Upper lobe of left lung (tissue), 4 donors: ENCODE data around the gene ZNF135.

Source experiments
- POLR2A ChIP-seq, 4 donors: fragments of 450-650 bp; IDR thresholded peaks; one replicate each; pipeline ENCODE4 v1.5.1; 2016 to 2017; ENCODE audit warnings: antibody characterized with exemption in 4 of 4, mild to moderate bottlenecking in 2 of 4
- TF ChIP-seq, protein P1 (sequence below), 6 experiments: fragments of 450-650 bp in 4 of 6; fragments of 200-600 bp in 2 of 6; sonication (generic) in 2 of 6; IDR thresholded peaks; one replicate each; pipeline ENCODE4 v1.5.1; 2016 to 2019; ENCODE audit warnings: antibody characterized with exemption in 6 of 6

DNA sequence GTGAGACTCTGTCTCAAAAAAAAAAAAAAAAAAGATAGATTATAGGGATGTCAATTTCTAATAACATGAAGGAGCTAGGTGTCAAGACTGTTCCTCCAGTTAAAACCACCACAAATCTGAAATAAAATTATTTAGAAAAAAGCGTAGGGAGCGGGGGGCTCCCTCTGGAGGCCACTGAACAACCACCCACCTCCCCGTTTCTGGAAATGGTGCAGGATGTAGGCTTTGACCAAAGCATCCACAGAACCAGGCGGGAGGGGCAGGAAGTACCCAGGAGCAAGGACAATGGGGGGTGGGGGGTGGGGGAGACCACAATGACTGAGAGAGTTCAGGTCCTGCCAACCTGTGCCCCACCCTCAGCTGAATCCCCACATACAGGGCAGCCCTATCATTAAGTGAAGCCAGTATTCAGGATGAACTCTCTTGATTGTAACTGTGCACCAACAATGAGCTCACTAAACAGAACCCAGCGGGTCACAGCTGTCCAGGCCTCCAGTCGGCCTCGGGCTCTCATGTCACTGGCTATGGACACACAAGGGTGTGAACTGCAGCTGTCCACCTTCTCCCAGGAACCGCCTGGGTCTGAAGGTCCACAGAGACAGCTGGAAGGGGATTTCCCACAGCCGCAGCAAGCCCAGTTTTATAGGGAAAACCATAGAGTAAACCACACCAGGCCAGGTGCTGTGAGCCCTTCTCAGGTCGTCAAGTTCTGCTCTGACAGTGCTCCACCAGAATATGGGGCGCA lies 32.3 kb downstream of the ZNF135 start:
- TF ChIP-seq, protein P1, sequence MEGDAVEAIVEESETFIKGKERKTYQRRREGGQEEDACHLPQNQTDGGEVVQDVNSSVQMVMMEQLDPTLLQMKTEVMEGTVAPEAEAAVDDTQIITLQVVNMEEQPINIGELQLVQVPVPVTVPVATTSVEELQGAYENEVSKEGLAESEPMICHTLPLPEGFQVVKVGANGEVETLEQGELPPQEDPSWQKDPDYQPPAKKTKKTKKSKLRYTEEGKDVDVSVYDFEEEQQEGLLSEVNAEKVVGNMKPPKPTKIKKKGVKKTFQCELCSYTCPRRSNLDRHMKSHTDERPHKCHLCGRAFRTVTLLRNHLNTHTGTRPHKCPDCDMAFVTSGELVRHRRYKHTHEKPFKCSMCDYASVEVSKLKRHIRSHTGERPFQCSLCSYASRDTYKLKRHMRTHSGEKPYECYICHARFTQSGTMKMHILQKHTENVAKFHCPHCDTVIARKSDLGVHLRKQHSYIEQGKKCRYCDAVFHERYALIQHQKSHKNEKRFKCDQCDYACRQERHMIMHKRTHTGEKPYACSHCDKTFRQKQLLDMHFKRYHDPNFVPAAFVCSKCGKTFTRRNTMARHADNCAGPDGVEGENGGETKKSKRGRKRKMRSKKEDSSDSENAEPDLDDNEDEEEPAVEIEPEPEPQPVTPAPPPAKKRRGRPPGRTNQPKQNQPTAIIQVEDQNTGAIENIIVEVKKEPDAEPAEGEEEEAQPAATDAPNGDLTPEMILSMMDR (IDR thresholded peaks at IDR 0.05), result no peak
- TF ChIP-seq POLR2A (IDR thresholded peaks at IDR 0.05), result no peak
